Breast epithelium (tissue), 3 donors: ENCODE data around the gene SMIM13.

Source experiments
- POLR2A ChIP-seq: fragments of 450-650 bp; IDR thresholded peaks from one replicate; pipeline ENCODE4 v1.6.1; 2016; ENCODE audit warnings: antibody characterized with exemption, mild to moderate bottlenecking, moderate library complexity
- POLR2AphosphoS5 ChIP-seq, 3 donors: sonication (generic); formaldehyde crosslinking; IDR thresholded peaks; one replicate each; pipeline ENCODE4 v1.6.1; 2017; ENCODE audit warnings: antibody characterized with exemption in 3 of 3
- TF ChIP-seq, protein P1 (sequence below), 3 donors: fragments of 450-650 bp; IDR thresholded peaks; one replicate each; pipeline ENCODE4 v1.5.1; 2016 to 2017; ENCODE audit warnings: antibody characterized with exemption in 3 of 3, mild to moderate bottlenecking in 3 of 3, moderate library complexity in 3 of 3

DNA sequence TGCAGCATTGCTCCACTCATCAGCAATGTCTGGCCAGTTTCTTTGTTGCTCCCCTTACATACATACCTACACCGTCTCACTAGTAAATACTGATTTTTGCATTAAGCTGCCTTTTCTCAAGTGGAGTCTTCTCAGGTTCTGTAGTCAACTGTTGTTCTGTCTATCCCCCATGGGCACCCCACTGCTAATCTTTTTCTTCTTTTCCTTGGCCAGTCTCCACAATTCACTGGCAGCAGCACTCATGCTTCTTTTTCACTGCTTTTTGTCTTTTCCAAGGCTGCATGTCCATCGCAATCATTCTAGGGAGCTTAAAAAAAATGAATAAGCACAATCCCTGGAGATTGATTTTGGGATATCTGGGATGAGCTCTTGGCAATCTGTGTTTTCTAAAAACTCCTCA, 28.2 kb downstream of the SMIM13 start:
- TF ChIP-seq, protein P1, sequence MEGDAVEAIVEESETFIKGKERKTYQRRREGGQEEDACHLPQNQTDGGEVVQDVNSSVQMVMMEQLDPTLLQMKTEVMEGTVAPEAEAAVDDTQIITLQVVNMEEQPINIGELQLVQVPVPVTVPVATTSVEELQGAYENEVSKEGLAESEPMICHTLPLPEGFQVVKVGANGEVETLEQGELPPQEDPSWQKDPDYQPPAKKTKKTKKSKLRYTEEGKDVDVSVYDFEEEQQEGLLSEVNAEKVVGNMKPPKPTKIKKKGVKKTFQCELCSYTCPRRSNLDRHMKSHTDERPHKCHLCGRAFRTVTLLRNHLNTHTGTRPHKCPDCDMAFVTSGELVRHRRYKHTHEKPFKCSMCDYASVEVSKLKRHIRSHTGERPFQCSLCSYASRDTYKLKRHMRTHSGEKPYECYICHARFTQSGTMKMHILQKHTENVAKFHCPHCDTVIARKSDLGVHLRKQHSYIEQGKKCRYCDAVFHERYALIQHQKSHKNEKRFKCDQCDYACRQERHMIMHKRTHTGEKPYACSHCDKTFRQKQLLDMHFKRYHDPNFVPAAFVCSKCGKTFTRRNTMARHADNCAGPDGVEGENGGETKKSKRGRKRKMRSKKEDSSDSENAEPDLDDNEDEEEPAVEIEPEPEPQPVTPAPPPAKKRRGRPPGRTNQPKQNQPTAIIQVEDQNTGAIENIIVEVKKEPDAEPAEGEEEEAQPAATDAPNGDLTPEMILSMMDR (IDR thresholded peaks at IDR 0.05), result no peak
- TF ChIP-seq POLR2A (no peak), POLR2AphosphoS5 (IDR thresholded peaks at IDR 0.05) (no peak)
